HepG2 (cell line): ENCODE data around the gene RAB24. TPM values are rescaled to one million over a fixed set of nuclear protein-coding genes. Genes with fewer than 3 reads are reported as not detected.

Experiments
- ATAC-seq: fragments of 200-7000 bp; cut with Tn5 transposase; 3 replicates; pipeline ENCODE4 v1.9.1; 2020; ENCODE audit warnings: mild to moderate bottlenecking, moderate library complexity
- BruUV-seq: library from RNA; stranded (reverse); fragments of 400-500 nt; replicated peaks from 2 replicates; lab custom pipeline; 2021; lab: Mats Ljungman, UMichigan
- CTCF ChIA-PET: fragments of 300-600 bp; formaldehyde crosslinking; extraction: SDS; loops from one replicate; lab custom pipeline; 2021; ENCODE audit warnings: low total read pairs, inconsistent platforms, low intra/inter-chr PET ratio; lab: Yijun Ruan, JAX
- POLR2A ChIA-PET: fragments of 350-600 bp; sonication (Branson Sonifier 250); formaldehyde crosslinking; loops from one replicate; lab custom pipeline; 2020; ENCODE audit warnings: antibody characterized with exemption, inconsistent platforms; lab: Yijun Ruan, JAX
- DNase-seq: peaks from one replicate; pipeline ENCODE4 v3.0.0-alpha.2; 2015; ENCODE audit warnings: low spot score
- FAIRE-seq: peaks from 3 replicates; lab custom pipeline; 2011; peaks lifted over from hg19 to GRCh38; lab: Jason Lieb, UNC
- H2AFZ ChIP-seq: one replicate; pipeline ENCODE4 v1.6.1; 2011; ENCODE audit warnings: low read length, inconsistent platforms
- H3K27ac ChIP-seq: fragments of 300-600 bp; 3 replicates; pipeline ENCODE4 v1.8.0; 2011; ENCODE audit warnings: mixed run types, mild to moderate bottlenecking, mixed read lengths, low read length, inconsistent platforms; ENCODE audit not compliant: insufficient read depth; ENCODE audit errors: extremely low read length
- H3K27me3 ChIP-seq, 2 experiments: fragments of 200-600 bp in 1 of 2; 2 replicates in 1 of 2; 3 replicates in 1 of 2; pipeline versions ENCODE4 v1.6.0 to v1.8.0; 2011; ENCODE audit warnings: low read length in 2 of 2, mild to moderate bottlenecking in 2 of 2, moderate library complexity in 2 of 2, inconsistent platforms in 1 of 2; ENCODE audit not compliant: insufficient read depth in 2 of 2, control insufficient read depth in 1 of 2
- H3K36me3 ChIP-seq, 2 experiments: fragments of 200-600 bp in 1 of 2; replicated peaks in 1 of 2; 2 replicates in 1 of 2; 3 replicates in 1 of 2; pipeline versions ENCODE4 v1.5.1 to v1.8.0; 2011; ENCODE audit warnings: low read length in 2 of 2, inconsistent platforms in 1 of 2; ENCODE audit not compliant: insufficient read depth in 2 of 2, control insufficient read depth in 1 of 2
- H3K4me1 ChIP-seq: 2 replicates; pipeline ENCODE4 v1.5.1; 2012; ENCODE audit warnings: low read length, inconsistent platforms; ENCODE audit not compliant: insufficient read depth
- H3K4me2 ChIP-seq: 2 replicates; pipeline ENCODE4 v1.6.0; 2011; ENCODE audit warnings: low read depth, low read length, inconsistent platforms
- H3K4me3 ChIP-seq, 3 experiments: fragments of 200-600 bp in 1 of 3; sonication (generic), shearing (Covaris generic) in 1 of 3; replicated peaks in 1 of 3; 2 replicates each; pipeline ENCODE4 v1.5.1; 2011 to 2016; ENCODE audit warnings: low read length in 3 of 3, inconsistent platforms in 2 of 3, low read depth in 2 of 3, mild to moderate bottlenecking in 2 of 3, control low read depth in 1 of 3, mixed read lengths in 1 of 3; ENCODE audit not compliant: insufficient read depth in 1 of 3
- H3K79me2 ChIP-seq: one replicate; pipeline ENCODE4 v1.6.1; 2011; ENCODE audit warnings: low read length, inconsistent platforms; ENCODE audit not compliant: insufficient read depth
- H3K9ac ChIP-seq: 2 replicates; pipeline ENCODE4 v1.6.0; 2011; ENCODE audit warnings: mild to moderate bottlenecking, low read depth, low read length, inconsistent platforms; ENCODE audit not compliant: insufficient read depth
- H3K9me3 ChIP-seq: 2 replicates; pipeline ENCODE4 v1.5.1; 2012; ENCODE audit warnings: mild to moderate bottlenecking, low read length
- H4K20me1 ChIP-seq: 2 replicates; pipeline ENCODE4 v1.6.0; 2011; ENCODE audit warnings: inconsistent platforms, mild to moderate bottlenecking, low read length, moderate library complexity; ENCODE audit not compliant: insufficient read depth
- ARNT ChIP-seq: fragments of 450-650 bp; IDR thresholded peaks from 2 replicates; pipeline ENCODE4 v1.6.1; 2017
- ELF1 ChIP-seq: sonication (generic); formaldehyde crosslinking; IDR thresholded peaks from 2 replicates; pipeline ENCODE4 v1.4.0; 2020; ENCODE audit warnings: missing genetic modification reagents
- MTA3 ChIP-seq: sonication (generic); formaldehyde crosslinking; IDR thresholded peaks from 2 replicates; pipeline ENCODE4 v1.4.0; 2020; ENCODE audit warnings: missing genetic modification reagents
- ZKSCAN5 ChIP-seq: sonication (generic); formaldehyde crosslinking; IDR thresholded peaks from 2 replicates; pipeline ENCODE4 v1.5.1; 2020; ENCODE audit warnings: mild to moderate bottlenecking, missing genetic modification reagents
- ZNF337 ChIP-seq: sonication (generic); formaldehyde crosslinking; IDR thresholded peaks from 2 replicates; pipeline ENCODE4 v1.5.1; 2020; ENCODE audit warnings: missing genetic modification reagents, low read depth, mild to moderate bottlenecking, borderline replicate concordance
- WGBS: methylation state at CpG from one replicate; pipeline ENCODE4 v1.1.6; 2017; ENCODE audit warnings: low lambda C conversion rate; 5-methylcytosine and 5-hydroxymethylcytosine counted together
- in situ Hi-C: cut with HindIII; loops from 2 replicates; pipeline ENCODE4 v1.10.0; 2017; ENCODE audit warnings: low pct_unique_long_range_greater_than_20kb; ENCODE audit not compliant: extremely low pct_ligation_motif_present
- intact Hi-C: fragments of 100-400 bp; cut with micrococcal nuclease; formaldehyde crosslinking; loops from one replicate; pipeline ENCODE4 v1.10.0; 2022; ENCODE audit not compliant: unreplicated experiment
- polyA plus RNA-seq, 8 experiments: library from polyadenylated mRNA; depleted of rRNA in 3 of 8; stranded (reverse) in 7 of 8; unstranded in 1 of 8; fragments of >200 nt; fragmentation: Illumina TruSeq in 4 of 8; extraction: Trizol in 4 of 8; gene quantifications; 2 replicates each; pipeline versions ENCODE4 v1.2.1 to v1.2.3, GENCODE V29; 2011 to 2016; ENCODE audit warnings: low read depth in 4 of 8, missing spikeins in 1 of 8, mixed read lengths in 1 of 8; ENCODE audit not compliant: insufficient read depth in 1 of 8
- total RNA-seq, 5 experiments: library from RNA; depleted of rRNA; stranded (reverse); fragments of >200 nt; fragmentation: Illumina TruSeq; extraction: Trizol; gene quantifications; 2 replicates each; pipeline ENCODE4 v1.2.3, GENCODE V29; 2016; ENCODE audit warnings: low read depth in 1 of 5
- TF ChIP-seq, protein P1 (sequence below): sonication (generic); formaldehyde crosslinking; IDR thresholded peaks from 2 replicates; pipeline ENCODE4 v1.4.0; 2020; ENCODE audit warnings: missing genetic modification reagents
- TF ChIP-seq, protein P2 (sequence below): IDR thresholded peaks from 2 replicates; pipeline ENCODE4 v1.4.0; 2020; ENCODE audit warnings: mild to moderate bottlenecking, missing genetic modification reagents
- TF ChIP-seq, protein P3 (sequence below): sonication (generic); formaldehyde crosslinking; IDR thresholded peaks from 2 replicates; pipeline ENCODE4 v1.5.0; 2020; ENCODE audit warnings: mild to moderate bottlenecking, missing genetic modification reagents, borderline replicate concordance

RAB24 gene
- total and polyA plus RNA-seq, 2 of the 13 experiments (the other 11 are each of a cell fraction or from before 2014, with no cell fraction given), result 22.9 to 63.7 TPM

DNA sequence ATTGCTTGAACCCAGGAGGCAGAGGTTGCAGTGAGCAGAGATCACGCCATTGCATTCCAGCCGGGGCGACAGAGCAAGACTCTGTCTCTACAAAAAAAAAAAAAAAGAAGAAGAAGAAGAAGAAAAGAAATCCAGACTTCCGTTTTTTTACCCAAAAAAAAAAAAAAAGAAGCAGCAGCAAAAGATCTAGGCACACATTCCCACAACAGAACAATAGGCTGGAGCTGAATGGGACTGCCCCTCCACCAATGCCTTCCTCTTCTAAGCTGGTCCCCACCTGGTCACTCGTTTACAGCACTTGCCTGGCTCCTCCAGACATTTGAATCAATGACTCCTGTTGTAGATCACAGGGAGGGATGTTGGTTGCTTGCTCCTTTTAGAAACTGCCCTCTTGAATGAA is 49.6 kb upstream of the RAB24 start:
- no peak for DNase-seq
- WGBS, result 90% methylated on average over 5 of the region's 5 CpGs
- CTCF ChIA-PET, result no interaction called here
- Histone ChIP-seq H3K9me3 (no peaks in the 10 kb centered on the region), H3K79me2 (peaks cover 28% of the 10 kb centered on the region), H2AFZ (no peak overlapping the region), H3K4me2 (no peak overlapping the region), H3K9ac (no peak overlapping the region; the same call in 1 of the 2 replicates), H3K4me1 (peaks cover 88% of the 10 kb centered on the region), H3K36me3 (no peaks in the 10 kb centered on the region; a peak in 2 of 5 replicates), H3K4me3 (no peak overlapping the region), H3K27me3 (no peaks in the 10 kb centered on the region; a peak in 1 of 5 replicates), H3K27ac (no peak overlapping the region), H4K20me1 (no peaks in the 10 kb centered on the region)
- intact Hi-C loops, result no loop called here
- BruUV-seq, result no TSS peak
- POLR2A ChIA-PET, result interaction anchor here (1.1 to 6.8 kb wide), 7 partner anchors 8 to 102 kb away, joined by 3 to 84 read pairs (median 31); partner anchors contain the start of genes PRELID1 and RAB24
- no peak for FAIRE-seq
- ATAC-seq, result no peak
- in situ Hi-C loops, result loop anchor here (25.0 kb wide), 1 partner anchor 816 kb away; the partner anchor contains the start of genes CDHR2 and RNF44
- TF ChIP-seq MTA3 (CRISPR knock-in tag) (no peak), ZKSCAN5 (CRISPR knock-in tag) (no peak), ARNT (no peak), ELF1 (CRISPR knock-in tag) (no peak), ZNF337 (CRISPR knock-in tag) (no peak)
- TF ChIP-seq, protein P1, sequence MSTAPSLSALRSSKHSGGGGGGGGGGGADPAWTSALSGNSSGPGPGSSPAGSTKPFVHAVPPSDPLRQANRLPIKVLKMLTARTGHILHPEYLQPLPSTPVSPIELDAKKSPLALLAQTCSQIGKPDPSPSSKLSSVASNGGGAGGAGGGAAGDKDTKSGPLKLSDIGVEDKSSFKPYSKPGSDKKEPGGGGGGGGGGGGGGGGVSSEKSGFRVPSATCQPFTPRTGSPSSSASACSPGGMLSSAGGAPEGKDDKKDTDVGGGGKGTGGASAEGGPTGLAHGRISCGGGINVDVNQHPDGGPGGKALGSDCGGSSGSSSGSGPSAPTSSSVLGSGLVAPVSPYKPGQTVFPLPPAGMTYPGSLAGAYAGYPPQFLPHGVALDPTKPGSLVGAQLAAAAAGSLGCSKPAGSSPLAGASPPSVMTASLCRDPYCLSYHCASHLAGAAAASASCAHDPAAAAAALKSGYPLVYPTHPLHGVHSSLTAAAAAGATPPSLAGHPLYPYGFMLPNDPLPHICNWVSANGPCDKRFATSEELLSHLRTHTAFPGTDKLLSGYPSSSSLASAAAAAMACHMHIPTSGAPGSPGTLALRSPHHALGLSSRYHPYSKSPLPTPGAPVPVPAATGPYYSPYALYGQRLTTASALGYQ, result no peak
- TF ChIP-seq, protein P2, sequence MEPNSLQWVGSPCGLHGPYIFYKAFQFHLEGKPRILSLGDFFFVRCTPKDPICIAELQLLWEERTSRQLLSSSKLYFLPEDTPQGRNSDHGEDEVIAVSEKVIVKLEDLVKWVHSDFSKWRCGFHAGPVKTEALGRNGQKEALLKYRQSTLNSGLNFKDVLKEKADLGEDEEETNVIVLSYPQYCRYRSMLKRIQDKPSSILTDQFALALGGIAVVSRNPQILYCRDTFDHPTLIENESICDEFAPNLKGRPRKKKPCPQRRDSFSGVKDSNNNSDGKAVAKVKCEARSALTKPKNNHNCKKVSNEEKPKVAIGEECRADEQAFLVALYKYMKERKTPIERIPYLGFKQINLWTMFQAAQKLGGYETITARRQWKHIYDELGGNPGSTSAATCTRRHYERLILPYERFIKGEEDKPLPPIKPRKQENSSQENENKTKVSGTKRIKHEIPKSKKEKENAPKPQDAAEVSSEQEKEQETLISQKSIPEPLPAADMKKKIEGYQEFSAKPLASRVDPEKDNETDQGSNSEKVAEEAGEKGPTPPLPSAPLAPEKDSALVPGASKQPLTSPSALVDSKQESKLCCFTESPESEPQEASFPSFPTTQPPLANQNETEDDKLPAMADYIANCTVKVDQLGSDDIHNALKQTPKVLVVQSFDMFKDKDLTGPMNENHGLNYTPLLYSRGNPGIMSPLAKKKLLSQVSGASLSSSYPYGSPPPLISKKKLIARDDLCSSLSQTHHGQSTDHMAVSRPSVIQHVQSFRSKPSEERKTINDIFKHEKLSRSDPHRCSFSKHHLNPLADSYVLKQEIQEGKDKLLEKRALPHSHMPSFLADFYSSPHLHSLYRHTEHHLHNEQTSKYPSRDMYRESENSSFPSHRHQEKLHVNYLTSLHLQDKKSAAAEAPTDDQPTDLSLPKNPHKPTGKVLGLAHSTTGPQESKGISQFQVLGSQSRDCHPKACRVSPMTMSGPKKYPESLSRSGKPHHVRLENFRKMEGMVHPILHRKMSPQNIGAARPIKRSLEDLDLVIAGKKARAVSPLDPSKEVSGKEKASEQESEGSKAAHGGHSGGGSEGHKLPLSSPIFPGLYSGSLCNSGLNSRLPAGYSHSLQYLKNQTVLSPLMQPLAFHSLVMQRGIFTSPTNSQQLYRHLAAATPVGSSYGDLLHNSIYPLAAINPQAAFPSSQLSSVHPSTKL (CRISPR knock-in tag), result no peak
- TF ChIP-seq, protein P3, sequence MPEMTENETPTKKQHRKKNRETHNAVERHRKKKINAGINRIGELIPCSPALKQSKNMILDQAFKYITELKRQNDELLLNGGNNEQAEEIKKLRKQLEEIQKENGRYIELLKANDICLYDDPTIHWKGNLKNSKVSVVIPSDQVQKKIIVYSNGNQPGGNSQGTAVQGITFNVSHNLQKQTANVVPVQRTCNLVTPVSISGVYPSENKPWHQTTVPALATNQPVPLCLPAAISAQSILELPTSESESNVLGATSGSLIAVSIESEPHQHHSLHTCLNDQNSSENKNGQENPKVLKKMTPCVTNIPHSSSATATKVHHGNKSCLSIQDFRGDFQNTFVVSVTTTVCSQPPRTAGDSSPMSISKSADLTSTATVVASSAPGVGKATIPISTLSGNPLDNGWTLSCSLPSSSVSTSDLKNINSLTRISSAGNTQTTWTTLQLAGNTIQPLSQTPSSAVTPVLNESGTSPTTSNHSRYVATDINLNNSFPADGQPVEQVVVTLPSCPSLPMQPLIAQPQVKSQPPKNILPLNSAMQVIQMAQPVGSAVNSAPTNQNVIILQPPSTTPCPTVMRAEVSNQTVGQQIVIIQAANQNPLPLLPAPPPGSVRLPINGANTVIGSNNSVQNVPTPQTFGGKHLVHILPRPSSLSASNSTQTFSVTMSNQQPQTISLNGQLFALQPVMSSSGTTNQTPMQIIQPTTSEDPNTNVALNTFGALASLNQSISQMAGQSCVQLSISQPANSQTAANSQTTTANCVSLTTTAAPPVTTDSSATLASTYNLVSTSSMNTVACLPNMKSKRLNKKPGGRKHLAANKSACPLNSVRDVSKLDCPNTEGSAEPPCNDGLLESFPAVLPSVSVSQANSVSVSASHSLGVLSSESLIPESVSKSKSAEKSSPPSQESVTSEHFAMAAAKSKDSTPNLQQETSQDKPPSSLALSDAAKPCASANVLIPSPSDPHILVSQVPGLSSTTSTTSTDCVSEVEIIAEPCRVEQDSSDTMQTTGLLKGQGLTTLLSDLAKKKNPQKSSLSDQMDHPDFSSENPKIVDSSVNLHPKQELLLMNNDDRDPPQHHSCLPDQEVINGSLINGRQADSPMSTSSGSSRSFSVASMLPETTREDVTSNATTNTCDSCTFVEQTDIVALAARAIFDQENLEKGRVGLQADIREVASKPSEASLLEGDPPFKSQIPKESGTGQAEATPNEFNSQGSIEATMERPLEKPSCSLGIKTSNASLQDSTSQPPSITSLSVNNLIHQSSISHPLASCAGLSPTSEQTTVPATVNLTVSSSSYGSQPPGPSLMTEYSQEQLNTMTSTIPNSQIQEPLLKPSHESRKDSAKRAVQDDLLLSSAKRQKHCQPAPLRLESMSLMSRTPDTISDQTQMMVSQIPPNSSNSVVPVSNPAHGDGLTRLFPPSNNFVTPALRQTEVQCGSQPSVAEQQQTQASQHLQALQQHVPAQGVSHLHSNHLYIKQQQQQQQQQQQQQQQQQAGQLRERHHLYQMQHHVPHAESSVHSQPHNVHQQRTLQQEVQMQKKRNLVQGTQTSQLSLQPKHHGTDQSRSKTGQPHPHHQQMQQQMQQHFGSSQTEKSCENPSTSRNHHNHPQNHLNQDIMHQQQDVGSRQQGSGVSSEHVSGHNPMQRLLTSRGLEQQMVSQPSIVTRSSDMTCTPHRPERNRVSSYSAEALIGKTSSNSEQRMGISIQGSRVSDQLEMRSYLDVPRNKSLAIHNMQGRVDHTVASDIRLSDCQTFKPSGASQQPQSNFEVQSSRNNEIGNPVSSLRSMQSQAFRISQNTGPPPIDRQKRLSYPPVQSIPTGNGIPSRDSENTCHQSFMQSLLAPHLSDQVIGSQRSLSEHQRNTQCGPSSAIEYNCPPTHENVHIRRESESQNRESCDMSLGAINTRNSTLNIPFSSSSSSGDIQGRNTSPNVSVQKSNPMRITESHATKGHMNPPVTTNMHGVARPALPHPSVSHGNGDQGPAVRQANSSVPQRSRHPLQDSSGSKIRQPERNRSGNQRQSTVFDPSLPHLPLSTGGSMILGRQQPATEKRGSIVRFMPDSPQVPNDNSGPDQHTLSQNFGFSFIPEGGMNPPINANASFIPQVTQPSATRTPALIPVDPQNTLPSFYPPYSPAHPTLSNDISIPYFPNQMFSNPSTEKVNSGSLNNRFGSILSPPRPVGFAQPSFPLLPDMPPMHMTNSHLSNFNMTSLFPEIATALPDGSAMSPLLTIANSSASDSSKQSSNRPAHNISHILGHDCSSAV (CRISPR knock-in tag), result no peak
